ENCODE results near the gene SAMD4B. TPM values are rescaled to one million over a fixed set of nuclear protein-coding genes. Genes with fewer than 3 reads are reported as not detected.

Gene SAMD4B
- total and polyA plus RNA-seq, 9 of the 15 experiments (the other 6 are each of a cell fraction or from before 2014, with no cell fraction given): 3.4 to 90.5 (median 38.0) TPM

DNA sequence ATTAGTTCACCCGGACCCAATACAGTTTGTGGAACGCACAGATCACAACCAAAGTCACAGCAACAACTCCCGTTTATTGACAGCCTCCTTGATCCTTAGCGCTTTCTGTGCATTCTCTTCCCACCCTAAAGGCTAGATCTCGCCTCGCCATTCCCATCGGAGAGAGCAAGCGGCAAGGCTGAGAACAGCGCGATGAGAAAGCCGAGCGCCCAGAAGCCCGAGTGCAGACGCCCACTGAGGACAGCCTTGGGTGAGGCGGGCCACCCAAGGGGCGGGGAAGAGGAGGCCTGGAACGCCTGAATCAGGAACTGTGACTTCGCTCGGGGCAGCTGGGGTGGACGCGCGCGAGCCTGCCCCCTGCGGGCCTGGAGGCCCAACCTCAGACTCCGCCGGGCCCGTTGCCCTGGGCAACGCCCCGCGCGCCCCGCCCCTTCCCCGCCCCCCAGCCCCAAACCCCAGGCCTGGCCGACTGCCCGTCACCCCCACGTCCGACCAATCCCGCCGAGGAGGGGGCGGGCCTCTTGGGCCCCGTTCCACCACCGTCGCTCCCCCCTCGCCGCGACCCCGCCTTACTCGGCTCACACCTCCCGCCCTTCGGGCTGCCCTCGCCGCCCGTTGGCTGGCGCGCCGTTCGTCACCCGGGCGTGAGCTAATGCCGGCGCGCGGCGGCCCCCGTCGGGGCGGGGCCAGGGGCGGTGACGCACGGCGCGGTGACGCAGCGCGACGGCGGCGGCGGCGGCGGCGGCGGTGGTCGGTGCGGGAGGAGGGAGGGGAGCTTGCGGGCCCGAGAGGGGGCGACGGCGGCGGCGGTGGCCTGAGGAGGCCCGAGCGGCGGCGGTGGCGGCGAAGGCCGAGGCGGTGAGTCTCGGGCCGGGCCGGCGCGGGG, at the start of gene SAMD4B (continued):
- TF ChIP-seq ETV5 (CRISPR knock-in tag; IDR thresholded peaks at IDR 0.05; ENCODE audit: low read depth) (no peak), GABPB2 (CRISPR knock-in tag; conservative IDR thresholded peaks at IDR 0.05) (no peak), ZBED1 (IDR thresholded peaks at IDR 0.05) (no peak), CCAR2 (IDR thresholded peaks at IDR 0.05; ENCODE audit: low read depth, low read length) (no peak), MBD2 (IDR thresholded peaks at IDR 0.05; ENCODE audit: borderline replicate concordance, low read depth) (peak; percentile 65; the same call in 1 of the 2 replicates), CHD4 (IDR thresholded peaks at IDR 0.05; ENCODE audit: insufficient read depth, insufficient replicate concordance, low read depth, low read length, poor library complexity, severe bottlenecking) (no peak), MNT (conservative IDR thresholded peaks at IDR 0.05) (peak in 1 of 2 experiments; percentile 79; a peak in 2 of 4 replicates), TARDBP (IDR thresholded peaks at IDR 0.05) (peak; percentile 65), ARNT (IDR thresholded peaks at IDR 0.05) (peak in 1 of 2 experiments; percentile 79; a peak in 2 of 4 replicates), SAP30 (IDR thresholded peaks at IDR 0.05; ENCODE audit: borderline replicate concordance, insufficient read depth, low read depth, low read length, poor library complexity, severe bottlenecking) (peak; percentile 81), ZNF668 (CRISPR knock-in tag; IDR thresholded peaks at IDR 0.05) (no peak), MAFK (IDR thresholded peaks at IDR 0.05; ENCODE audit: low read length) (no peak; the same call in 1 of the 2 replicates), HOXB6 (CRISPR knock-in tag; IDR thresholded peaks at IDR 0.05; ENCODE audit: borderline replicate concordance) (no peak), ZBTB43 (CRISPR knock-in tag; IDR thresholded peaks at IDR 0.05) (peak; percentile 60; the same call in 1 of the 2 replicates), ZNF436 (CRISPR knock-in tag; IDR thresholded peaks at IDR 0.05) (no peak), MTF1 (CRISPR knock-in tag; IDR thresholded peaks at IDR 0.05; ENCODE audit: borderline replicate concordance) (no peak), ZKSCAN1 (IDR thresholded peaks at IDR 0.05; ENCODE audit: low read depth, low read length) (0 out of 2 replicates have a peak, but pooled peaks have one; percentile 9), FOXK1 (CRISPR knock-in tag; IDR thresholded peaks at IDR 0.05; ENCODE audit: borderline replicate concordance) (peak; percentile 65; the same call in 1 of the 2 replicates), TRIM28 (IDR thresholded peaks at IDR 0.05) (peak; percentile 99)
- TF ChIP-seq, protein P1, sequence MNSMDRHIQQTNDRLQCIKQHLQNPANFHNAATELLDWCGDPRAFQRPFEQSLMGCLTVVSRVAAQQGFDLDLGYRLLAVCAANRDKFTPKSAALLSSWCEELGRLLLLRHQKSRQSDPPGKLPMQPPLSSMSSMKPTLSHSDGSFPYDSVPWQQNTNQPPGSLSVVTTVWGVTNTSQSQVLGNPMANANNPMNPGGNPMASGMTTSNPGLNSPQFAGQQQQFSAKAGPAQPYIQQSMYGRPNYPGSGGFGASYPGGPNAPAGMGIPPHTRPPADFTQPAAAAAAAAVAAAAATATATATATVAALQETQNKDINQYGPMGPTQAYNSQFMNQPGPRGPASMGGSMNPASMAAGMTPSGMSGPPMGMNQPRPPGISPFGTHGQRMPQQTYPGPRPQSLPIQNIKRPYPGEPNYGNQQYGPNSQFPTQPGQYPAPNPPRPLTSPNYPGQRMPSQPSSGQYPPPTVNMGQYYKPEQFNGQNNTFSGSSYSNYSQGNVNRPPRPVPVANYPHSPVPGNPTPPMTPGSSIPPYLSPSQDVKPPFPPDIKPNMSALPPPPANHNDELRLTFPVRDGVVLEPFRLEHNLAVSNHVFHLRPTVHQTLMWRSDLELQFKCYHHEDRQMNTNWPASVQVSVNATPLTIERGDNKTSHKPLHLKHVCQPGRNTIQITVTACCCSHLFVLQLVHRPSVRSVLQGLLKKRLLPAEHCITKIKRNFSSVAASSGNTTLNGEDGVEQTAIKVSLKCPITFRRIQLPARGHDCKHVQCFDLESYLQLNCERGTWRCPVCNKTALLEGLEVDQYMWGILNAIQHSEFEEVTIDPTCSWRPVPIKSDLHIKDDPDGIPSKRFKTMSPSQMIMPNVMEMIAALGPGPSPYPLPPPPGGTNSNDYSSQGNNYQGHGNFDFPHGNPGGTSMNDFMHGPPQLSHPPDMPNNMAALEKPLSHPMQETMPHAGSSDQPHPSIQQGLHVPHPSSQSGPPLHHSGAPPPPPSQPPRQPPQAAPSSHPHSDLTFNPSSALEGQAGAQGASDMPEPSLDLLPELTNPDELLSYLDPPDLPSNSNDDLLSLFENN (IDR thresholded peaks at IDR 0.05; ENCODE audit: low read depth in 2 of 2, low read length in 2 of 2): no peak; a peak in 1 of 4 replicates
- TF ChIP-seq, protein P2, sequence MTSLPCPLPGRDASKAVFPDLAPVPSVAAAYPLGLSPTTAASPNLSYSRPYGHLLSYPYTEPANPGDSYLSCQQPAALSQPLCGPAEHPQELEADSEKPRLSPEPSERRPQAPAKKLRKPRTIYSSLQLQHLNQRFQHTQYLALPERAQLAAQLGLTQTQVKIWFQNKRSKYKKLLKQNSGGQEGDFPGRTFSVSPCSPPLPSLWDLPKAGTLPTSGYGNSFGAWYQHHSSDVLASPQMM (CRISPR knock-in tag; IDR thresholded peaks at IDR 0.05): no peak

Data from K562 (cell line).